ENCODE results near the gene PRELID1. TPM values are rescaled to one million over a fixed set of nuclear protein-coding genes. Genes with fewer than 3 reads are reported as not detected.

Gene PRELID1
- total RNA-seq, 1 donor from 2014 or later = 98.8 TPM

DNA sequence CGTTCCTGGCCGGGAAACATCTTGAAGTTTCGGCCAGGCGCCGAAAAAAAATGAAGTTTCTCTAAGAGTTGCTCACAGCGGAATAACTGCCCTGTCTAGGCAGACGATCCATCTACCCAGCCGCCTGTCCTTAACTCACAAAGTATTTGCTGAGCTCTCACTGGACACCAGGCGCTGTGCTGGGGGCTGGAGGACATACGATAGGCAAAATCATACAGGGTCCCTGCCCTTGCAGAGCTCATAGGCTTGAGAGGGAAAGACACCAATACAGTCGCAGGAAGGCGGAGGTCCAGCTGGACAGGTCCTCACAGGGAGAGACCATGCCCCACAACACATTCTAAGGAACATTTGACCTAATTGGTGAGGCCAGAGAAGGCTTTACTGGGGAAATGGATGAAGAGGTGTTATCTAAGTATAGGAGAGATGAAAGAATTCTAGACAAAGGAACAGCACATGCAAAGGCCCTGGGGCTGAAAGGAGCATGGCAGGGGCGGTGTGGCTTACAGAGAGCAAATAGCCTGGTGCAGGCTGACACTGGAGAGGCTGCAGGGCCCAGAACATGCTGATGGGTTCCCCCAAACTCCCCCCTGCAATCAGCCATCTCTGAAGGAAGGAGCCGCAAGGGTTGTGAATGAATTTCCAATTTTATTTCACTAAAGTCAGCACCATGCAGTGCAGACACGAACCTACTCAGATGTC, 10.1 kb downstream of the PRELID1 start:
- peaks cover 29% of the 10 kb centered on the region for H3K4me1 Mint-ChIP-seq (ENCODE audit: unreplicated experiment)
- no peaks in the 10 kb centered on the region for H3K27me3 Mint-ChIP-seq (ENCODE audit: unreplicated experiment)
- DNase-seq (ENCODE audit: extremely low spot score, unreplicated experiment) = no peak
- no peaks in the 10 kb centered on the region for H3K9me3 Mint-ChIP-seq (ENCODE audit: unreplicated experiment)
- no peak overlapping the region for H3K27ac Mint-ChIP-seq (ENCODE audit: unreplicated experiment)
- TF ChIP-seq CTCF (IDR thresholded peaks at IDR 0.05) = no peak
- H3K36me3 Mint-ChIP-seq (ENCODE audit: unreplicated experiment) = peaks cover 2% of the 10 kb centered on the region
- H3K4me3 Mint-ChIP-seq (ENCODE audit: unreplicated experiment) = no peak overlapping the region

GRCh38 chr5:177314376-177315342, 11.1 kb downstream of the PRELID1 start:
- Mint-ChIP-seq H3K36me3 (ENCODE audit: unreplicated experiment) (peaks cover 6% of the 10 kb centered on the region), H3K9me3 (ENCODE audit: unreplicated experiment) (no peaks in the 10 kb centered on the region), H3K4me3 (ENCODE audit: unreplicated experiment) (no peak overlapping the region), H3K27ac (ENCODE audit: unreplicated experiment) (no peak overlapping the region), H3K27me3 (ENCODE audit: unreplicated experiment) (no peaks in the 10 kb centered on the region), H3K4me1 (ENCODE audit: unreplicated experiment) (peaks cover 29% of the 10 kb centered on the region)
- TF ChIP-seq CTCF (IDR thresholded peaks at IDR 0.05) = no peak
- no peak for DNase-seq (ENCODE audit: extremely low spot score, unreplicated experiment)

DNA sequence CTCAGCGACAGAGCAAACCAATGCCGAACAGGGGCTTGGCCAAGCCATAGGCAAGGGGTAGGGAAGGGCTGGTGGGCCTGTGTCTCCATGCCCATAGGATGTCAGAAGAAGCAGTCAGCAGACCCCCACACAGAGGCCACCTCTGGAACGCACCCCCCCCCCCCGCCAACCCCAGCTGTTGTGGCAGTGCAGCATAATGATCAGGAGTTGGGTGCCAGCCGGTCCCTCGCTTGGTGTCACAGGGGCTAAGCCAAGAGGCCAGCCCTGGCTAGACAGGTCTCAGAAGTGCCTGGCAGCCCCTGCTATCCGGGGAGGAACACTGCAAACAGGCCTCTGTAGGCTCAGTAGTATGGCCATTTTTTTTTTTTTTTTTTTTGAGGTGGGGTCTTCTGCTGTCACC, 11.8 kb downstream of the PRELID1 start:
- H3K4me1 Mint-ChIP-seq (ENCODE audit: unreplicated experiment) = peaks cover 23% of the 10 kb centered on the region
- peaks cover 6% of the 10 kb centered on the region for H3K36me3 Mint-ChIP-seq (ENCODE audit: unreplicated experiment)
- no peaks in the 10 kb centered on the region for H3K27me3 Mint-ChIP-seq (ENCODE audit: unreplicated experiment)
- DNase-seq (ENCODE audit: extremely low spot score, unreplicated experiment) = no peak
- TF ChIP-seq CTCF (IDR thresholded peaks at IDR 0.05) = no peak
- H3K27ac Mint-ChIP-seq (ENCODE audit: unreplicated experiment) = no peak overlapping the region
- H3K4me3 Mint-ChIP-seq (ENCODE audit: unreplicated experiment) = no peak overlapping the region
- H3K9me3 Mint-ChIP-seq (ENCODE audit: unreplicated experiment) = no peaks in the 10 kb centered on the region

- Mint-ChIP-seq H3K4me3 (ENCODE audit: unreplicated experiment) (no peak overlapping the region), H3K27me3 (ENCODE audit: unreplicated experiment) (no peaks in the 10 kb centered on the region), H3K36me3 (ENCODE audit: unreplicated experiment) (peaks cover 6% of the 10 kb centered on the region), H3K9me3 (ENCODE audit: unreplicated experiment) (no peaks in the 10 kb centered on the region), H3K4me1 (ENCODE audit: unreplicated experiment) (peaks cover 18% of the 10 kb centered on the region), H3K27ac (ENCODE audit: unreplicated experiment) (no peak overlapping the region)
- DNase-seq (ENCODE audit: extremely low spot score, unreplicated experiment) = no peak
- TF ChIP-seq CTCF (IDR thresholded peaks at IDR 0.05) = no peak
Measured at GRCh38 chr5:177316005-177316404, 12.4 kb downstream of the PRELID1 start.

GRCh38 chr5:177317959-177318377, 14.4 kb downstream of the PRELID1 start:
- no peaks in the 10 kb centered on the region for H3K9me3 Mint-ChIP-seq (ENCODE audit: unreplicated experiment)
- H3K36me3 Mint-ChIP-seq (ENCODE audit: unreplicated experiment) = peaks cover 11% of the 10 kb centered on the region
- no peak overlapping the region for H3K27ac Mint-ChIP-seq (ENCODE audit: unreplicated experiment)
- H3K27me3 Mint-ChIP-seq (ENCODE audit: unreplicated experiment) = no peaks in the 10 kb centered on the region
- no peak overlapping the region for H3K4me3 Mint-ChIP-seq (ENCODE audit: unreplicated experiment)
- H3K4me1 Mint-ChIP-seq (ENCODE audit: unreplicated experiment) = peaks cover 7% of the 10 kb centered on the region
- DNase-seq (ENCODE audit: extremely low spot score, unreplicated experiment) = no peak
- TF ChIP-seq CTCF (IDR thresholded peaks at IDR 0.05) = peak; percentile 86

Data from osteocyte (in vitro differentiated cells).